OCI-LY1 (cell line): ENCODE results near the gene HOMER1.

Experiments used
- CTCF ChIP-seq: fragments of 200-600 bp; sonication (generic), shearing (Covaris generic); IDR thresholded peaks from 2 replicates; pipeline ENCODE4 v1.5.1; 2017; ENCODE audit warnings: mild to moderate bottlenecking, antibody characterized with exemption, low read length, moderate library complexity, mixed read lengths
- EZH2 ChIP-seq: fragments of 200-600 bp; sonication (generic), shearing (Covaris generic); IDR thresholded peaks from 2 replicates; pipeline ENCODE4 v1.8.0; 2017; ENCODE audit warnings: borderline replicate concordance, mixed run types, mild to moderate bottlenecking, antibody characterized with exemption, low read length, moderate library complexity, mixed read lengths

- TF ChIP-seq CTCF (no peak), EZH2 (no peak)
These were observed 15.2 kb upstream of the HOMER1 start for GRCh38 chr5:79529110-79529509.
